Measurements from ENCODE around the gene SPRED3.
"Not testable (repeated sequence)": the region's sequence is repeated elsewhere in the genome, so short reads cannot be mapped to it uniquely, and the experiment has no call there.

SPRED3 gene

GRCh38 chr19:38389957-38390924, 1.7 kb downstream of the SPRED3 start:
- no peak for DNase-seq (ENCODE audit: low read depth, low spot score)

- DNase-seq (ENCODE audit: low read depth, low spot score) = peak; percentile 56
Observed at GRCh38 chr19:38391911-38392464, 3.5 kb downstream of the SPRED3 start.

GRCh38 chr19:38392707-38393308, 4.3 kb downstream of the SPRED3 start:
- DNase-seq (ENCODE audit: low read depth, low spot score) = no peak

GRCh38 chr19:38394488-38394887, 6.0 kb downstream of the SPRED3 start:
- DNase-seq (ENCODE audit: low read depth, low spot score) = peak; percentile 95

- no peak for DNase-seq (ENCODE audit: low read depth, low spot score)
Observed at GRCh38 chr19:38395381-38396114, 7.1 kb downstream of the SPRED3 start.

- DNase-seq (ENCODE audit: low read depth, low spot score) = no peak
Observed at GRCh38 chr19:38399081-38399480, 10.6 kb downstream of the SPRED3 start.

GRCh38 chr19:38399537-38399936, 11.0 kb downstream of the SPRED3 start:
- DNase-seq (ENCODE audit: low read depth, low spot score) = no peak

- DNase-seq (ENCODE audit: low read depth, low spot score) = no peak
Observed at GRCh38 chr19:38400361-38400760, 11.9 kb downstream of the SPRED3 start.

- no peak for DNase-seq (ENCODE audit: low read depth, low spot score)
Observed at GRCh38 chr19:38401148-38401547, 12.7 kb downstream of the SPRED3 start.

- no peak for DNase-seq (ENCODE audit: low read depth, low spot score)
Observed at GRCh38 chr19:38402623-38402966, 14.1 kb downstream of the SPRED3 start.

- DNase-seq (ENCODE audit: low read depth, low spot score) = peak; percentile 99
Observed at GRCh38 chr19:38402967-38403674, 14.6 kb downstream of the SPRED3 start, which contains the start of gene FAM98C. Gene FAM98C, plus strand, starts transcription at chr19:38403093. Its CDS starts 61 bp downstream, at chr19:38403154.

GRCh38 chr19:38404858-38405257, 16.4 kb downstream of the SPRED3 start:
- DNase-seq (ENCODE audit: low read depth, low spot score) = no peak

GRCh38 chr19:38405276-38405675, 16.8 kb downstream of the SPRED3 start:
- no peak for DNase-seq (ENCODE audit: low read depth, low spot score)

GRCh38 chr19:38409631-38410133, 21.2 kb downstream of the SPRED3 start:
- DNase-seq (ENCODE audit: low read depth, low spot score) = no peak

- not testable (repeated sequence) for DNase-seq (ENCODE audit: low read depth, low spot score)
Observed at GRCh38 chr19:38410407-38410806, 21.9 kb downstream of the SPRED3 start.

GRCh38 chr19:38411041-38411712, 22.7 kb downstream of the SPRED3 start:
- DNase-seq (ENCODE audit: low read depth, low spot score) = no peak

GRCh38 chr19:38411898-38412297, 23.4 kb downstream of the SPRED3 start:
- DNase-seq (ENCODE audit: low read depth, low spot score) = not testable (repeated sequence)

- DNase-seq (ENCODE audit: low read depth, low spot score) = no peak
Observed at GRCh38 chr19:38412491-38412890, 24.0 kb downstream of the SPRED3 start.

- no peak for DNase-seq (ENCODE audit: low read depth, low spot score)
Observed at GRCh38 chr19:38412961-38413360, 24.5 kb downstream of the SPRED3 start.

GRCh38 chr19:38413416-38413815, 24.9 kb downstream of the SPRED3 start:
- DNase-seq (ENCODE audit: low read depth, low spot score) = no peak
